HG03457 (cell line): Measurements from ENCODE around the gene PLA2G12B.
"Not testable (repeated sequence)": the region's sequence is repeated elsewhere in the genome, so short reads cannot be mapped to it uniquely, and the experiment has no call there.

Experiments
- ATAC-seq: cut with Tn5 transposase; IDR thresholded peaks from one replicate; pipeline ENCODE4 v1.9.1; 2021; ENCODE audit warnings: moderate number of reproducible peaks; ENCODE audit not compliant: unreplicated experiment

Gene PLA2G12B, protein sequence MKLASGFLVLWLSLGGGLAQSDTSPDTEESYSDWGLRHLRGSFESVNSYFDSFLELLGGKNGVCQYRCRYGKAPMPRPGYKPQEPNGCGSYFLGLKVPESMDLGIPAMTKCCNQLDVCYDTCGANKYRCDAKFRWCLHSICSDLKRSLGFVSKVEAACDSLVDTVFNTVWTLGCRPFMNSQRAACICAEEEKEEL

DNA sequence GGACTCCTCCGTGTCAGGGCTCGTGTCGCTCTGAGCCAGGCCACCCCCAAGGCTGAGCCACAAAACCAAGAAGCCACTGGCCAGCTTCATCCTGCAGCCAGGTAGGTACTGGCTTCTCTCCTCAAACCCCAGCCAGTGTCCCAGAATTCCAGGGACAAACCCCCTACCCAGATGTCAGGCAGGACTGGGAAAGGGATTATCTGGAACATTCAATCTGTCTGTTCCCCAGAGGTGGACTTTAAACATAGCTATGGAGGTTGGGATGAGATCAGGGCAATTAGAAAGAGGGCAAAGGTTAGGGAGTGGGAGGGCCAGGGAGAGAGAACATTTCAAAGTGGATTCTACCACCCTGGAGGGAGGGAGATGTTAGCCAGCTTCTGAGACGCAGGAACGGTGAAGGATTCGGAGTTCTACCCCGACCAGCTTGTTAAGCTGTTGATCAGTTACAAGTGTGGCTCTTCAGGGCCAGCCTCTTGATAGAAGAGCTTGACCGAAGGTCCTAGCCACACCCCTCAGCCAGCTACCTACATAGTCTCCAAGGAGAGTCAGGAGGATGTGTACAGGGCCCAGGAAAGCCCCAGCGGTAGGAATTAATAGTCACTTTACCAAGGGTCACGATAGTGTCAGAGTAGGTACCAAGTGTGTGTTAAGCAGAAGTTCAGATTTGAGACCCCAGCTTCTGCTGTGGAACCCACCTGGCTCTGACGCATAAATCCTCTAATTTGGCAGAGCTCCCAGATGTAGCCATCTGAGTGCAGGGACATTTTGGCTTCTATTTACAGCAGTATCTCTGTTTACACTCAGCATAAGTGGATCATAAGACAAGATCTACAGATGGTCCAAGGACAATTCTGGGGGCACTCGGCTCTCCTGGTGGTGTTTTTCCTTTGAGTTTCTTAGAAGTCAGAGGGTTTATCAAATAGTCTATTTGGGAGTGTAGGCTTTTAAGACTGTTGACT, at the start of gene PLA2G12B:
Gene PLA2G12B, minus strand, starts transcription at position 211 of the 959 bp plus-strand sequence. Its CDS starts 121 bp downstream, at position 90.
- no peak for ATAC-seq

DNA sequence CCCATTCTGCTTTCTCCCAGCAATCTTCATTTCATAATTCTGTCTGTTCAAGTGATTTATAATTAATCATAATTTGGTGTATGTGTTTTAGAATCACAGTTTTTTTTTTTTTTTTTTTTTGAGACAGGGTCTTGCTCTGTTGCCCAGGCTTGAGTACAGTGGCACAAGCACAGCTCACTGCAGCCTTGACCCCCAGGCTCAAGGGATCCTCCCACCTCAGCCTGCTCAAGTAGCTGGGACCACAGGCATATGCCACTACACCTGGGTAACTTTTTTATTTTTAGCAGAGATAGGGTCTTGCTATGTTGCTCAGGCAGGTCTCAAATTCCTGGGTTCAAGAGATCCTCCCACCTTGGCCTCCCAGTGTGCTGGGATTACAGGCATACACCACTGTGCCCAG, 49.2 kb upstream of the PLA2G12B start:
- no peak for ATAC-seq

DNA sequence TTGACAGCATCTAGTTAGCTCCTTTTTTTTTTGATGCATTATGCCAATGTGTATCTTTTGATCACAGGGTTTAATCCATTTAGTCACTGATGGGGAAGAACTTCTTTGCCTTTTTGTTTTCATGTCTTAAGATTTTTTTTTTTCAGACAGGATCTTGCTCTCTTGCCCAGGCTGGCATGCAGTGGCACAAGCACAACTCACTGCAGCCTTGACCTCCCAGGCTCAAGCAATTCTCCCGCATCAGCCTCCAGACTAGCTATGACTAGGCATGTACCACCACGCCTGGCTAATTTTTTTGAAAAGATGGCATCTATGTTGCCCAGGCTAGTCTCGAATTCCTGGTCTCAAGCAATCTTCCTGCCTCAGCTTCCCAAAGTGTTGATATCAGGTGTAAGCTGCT, 46.4 kb upstream of the PLA2G12B start:
- ATAC-seq: no peak

DNA sequence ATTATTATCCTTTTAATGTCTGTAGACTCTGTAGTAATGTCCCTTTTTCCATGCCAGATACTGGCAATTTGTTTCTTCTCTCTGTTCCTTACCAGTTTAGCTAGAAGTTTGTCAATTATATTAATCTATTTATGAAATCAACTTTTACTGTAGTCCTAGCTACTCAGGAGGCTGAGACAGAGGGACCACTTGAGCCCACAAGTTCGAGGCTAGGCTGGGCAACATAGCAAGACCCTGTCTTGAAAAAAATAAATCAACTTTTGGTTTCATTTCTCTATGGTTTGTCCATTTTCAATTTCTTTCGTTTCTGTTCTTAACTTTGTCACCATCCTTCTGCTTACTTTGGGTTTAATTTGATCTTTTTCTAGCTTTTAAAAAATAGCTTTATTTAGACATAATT, 42.5 kb upstream of the PLA2G12B start:
- ATAC-seq: no peak

DNA sequence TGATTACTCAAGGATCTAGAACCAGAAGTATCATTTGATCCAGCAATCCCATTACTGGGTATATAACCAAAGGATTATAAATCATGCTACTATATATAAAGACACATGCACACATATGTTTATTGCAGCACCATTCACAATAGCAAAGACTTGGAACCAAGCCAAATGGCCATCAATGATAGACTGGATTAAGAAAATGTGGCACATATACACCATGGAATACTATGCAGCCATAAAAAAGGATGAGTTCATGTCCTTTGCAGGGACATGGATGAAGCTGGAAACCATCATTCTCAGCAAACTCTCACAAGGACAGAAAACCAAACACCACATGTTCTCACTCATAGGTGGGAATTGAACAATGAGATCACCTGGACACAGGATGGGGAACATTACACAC, 40.9 kb upstream of the PLA2G12B start:
- not testable (repeated sequence) for ATAC-seq

DNA sequence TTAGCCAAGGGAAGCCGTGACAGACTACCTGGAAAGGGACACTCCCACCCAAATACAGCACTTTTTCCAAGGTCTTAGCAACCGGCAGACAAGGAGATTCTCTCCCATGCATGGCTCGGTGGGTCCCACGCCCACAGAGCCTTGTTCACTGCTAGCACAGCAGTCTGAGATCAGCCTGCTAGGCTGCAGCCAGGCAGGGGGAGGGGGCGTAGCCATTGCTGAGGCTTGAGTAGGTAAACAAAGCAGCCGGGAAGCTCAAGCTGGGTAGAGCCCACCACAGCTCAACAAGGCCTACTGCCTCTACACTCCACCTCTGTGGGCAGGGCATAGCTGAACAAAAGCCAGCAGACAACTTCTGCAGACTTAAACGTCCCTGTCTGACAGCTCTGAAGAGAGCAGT, 35.2 kb upstream of the PLA2G12B start:
- ATAC-seq: not testable (repeated sequence)

DNA sequence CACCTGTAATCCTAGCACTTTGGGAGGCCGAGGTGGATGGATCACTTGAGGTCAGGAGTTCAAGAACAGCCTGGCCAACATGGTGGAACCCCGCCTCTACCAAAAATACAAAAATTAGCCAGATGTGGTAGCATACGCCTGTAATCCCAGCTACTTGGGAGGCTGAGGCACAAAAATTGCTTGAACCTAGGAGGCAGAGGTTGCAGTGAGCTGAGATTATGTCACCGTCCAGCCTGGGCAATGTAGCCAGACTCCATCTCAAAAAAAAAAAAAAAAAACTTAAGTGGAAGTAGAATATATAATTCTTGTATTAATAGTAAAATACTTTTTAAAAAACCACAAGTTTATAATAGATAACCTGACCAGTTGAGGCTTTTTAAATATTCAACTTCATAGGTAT, 30.0 kb upstream of the PLA2G12B start:
- not testable (repeated sequence) for ATAC-seq

DNA sequence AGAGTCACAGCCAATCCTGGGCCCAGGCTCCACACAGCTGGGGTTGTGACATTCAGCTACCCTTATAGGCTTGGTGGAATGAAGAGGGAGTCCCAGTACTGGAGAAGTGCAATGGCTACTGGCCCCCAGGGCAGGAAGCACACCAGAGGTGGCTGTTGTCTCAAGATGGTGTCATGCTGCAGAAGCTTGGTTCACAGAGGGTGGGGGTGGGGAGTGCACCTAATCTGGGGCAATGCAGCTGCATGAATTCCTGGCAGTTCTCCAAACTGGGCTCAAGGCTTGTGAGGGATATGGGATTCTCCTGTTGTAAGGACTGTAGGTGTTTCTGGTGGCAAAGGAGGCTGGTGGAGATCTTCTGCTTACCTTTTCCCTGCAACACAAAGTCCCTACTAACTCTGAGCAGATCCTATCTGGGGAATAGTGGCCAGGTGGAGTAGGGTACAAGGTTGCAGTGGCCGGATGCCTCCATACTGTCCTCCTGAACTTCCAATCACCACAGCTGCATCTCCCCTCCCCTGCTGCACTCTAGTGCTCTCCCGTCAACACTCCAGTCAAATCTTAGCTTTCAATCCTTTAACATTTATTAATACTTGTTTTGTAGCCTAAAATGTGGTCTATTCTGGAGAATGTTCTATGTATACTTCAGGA, 27.4 kb upstream of the PLA2G12B start:
- no peak for ATAC-seq

DNA sequence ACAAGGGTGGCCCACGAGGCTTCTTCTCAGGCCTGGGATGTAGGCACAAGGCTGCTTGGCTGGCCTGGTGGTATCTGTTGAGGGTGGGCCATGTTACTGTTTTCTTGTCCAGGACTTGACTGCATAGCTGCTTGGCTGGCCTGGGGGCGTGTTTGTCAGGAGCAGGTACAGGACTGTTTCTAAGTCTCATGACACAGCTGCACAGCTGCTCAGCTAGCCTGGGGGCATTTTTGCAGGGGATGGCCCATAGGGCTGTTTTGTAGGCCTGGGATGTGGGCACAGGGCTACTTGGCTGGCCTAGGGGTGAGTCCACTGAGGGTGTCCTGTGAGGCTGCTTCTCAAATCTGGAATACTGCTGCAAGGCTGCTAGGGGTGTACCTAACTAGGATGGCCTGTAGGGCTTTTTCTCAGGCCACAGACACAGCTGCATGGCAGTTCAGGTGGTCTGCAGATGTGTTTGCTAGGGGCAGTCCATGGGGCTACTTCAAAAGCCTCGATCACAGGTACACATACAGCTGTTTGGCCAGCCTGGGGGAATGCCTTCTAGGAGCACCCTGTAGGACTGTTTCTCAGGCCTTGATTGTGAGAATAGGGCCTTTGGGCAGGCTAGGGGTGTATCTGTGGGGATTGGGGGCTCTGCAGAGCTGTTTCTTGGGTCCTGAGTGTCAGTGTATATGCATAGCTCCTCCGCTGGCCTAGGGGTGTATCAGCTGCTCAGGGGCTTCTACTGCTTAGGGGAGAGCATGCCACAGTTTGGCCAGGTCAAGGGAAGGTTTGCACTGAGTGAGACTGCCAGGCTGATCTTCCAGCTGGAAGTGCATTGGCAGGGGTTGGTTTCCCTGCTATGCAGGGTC, 26.6 kb upstream of the PLA2G12B start:
- ATAC-seq: no peak

DNA sequence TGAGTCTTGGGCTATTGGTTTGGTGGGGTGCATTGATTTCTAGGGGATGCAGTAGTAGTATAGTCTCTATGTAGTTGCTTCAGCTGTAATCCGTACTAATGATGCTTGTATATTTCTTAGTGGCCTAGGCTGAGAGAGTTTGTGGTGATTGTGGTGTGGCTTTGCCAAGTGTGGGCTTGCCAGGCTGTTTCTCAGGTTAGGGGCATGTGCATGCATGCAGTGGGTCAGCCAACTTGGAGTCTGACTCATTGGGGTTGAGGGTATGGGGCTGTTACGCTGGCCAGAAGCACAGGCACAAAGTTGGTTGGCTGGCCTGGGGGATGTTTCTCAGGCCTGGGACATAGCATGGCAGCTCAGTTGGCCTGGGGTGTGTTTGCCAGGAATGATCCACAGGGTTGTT, 25.7 kb upstream of the PLA2G12B start:
- ATAC-seq: no peak

DNA sequence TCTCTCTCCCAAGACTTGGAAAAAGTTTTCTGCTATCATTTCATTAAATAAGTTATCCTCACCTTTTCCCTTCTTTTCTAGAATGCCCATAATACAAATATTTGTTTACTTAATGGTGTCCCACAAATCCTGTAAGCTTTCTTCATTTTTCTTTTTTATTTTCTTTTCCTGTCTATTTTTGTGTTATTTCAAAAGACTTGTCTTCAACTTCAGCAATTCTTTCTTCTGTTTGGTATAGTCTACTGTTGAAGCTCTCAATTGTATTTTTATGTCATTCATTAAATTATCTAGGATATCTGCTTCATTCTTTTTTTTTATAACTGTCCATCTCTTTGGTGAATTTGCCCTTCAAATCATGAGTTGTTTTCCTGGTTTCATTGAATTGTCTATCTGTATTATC, 25.1 kb upstream of the PLA2G12B start:
- no peak for ATAC-seq

DNA sequence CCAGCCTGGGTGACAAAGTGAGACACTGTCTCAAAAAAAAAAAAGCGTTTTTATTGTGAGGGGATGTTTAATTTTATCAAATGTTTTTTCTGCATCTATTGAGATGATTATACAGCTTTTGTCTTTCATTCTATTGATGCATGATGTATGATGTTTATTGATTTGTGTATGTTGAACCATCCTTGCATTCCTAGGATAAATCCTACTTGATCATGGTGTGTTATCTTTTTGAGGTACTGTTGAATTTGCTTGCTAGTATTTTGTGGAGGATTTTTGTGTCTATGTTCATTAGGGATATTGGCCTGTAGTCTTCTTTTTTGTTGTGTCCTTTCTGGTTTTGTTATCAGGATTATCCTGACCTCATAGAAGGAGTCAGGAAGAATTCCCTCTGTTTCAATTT, 22.3 kb upstream of the PLA2G12B start:
- no peak for ATAC-seq

DNA sequence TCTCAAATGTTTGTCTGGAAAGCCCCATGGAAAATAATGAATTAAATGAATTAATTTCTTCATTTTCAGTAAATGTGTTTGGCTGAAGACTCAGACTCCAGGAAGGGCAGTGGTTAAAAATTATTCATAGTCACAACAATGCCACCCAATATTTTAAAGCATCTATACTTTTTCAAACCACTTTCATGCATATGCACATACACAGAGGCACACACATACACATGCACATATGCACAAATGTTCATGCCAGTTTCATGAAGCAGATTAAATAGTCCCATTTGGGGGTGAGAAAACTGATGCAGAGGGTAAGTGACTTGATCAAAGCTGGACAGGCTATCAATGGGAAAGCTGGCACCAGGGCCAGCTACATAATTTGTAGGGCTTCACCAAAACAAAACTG, 1.4 kb upstream of the PLA2G12B start:
- no peak for ATAC-seq

DNA sequence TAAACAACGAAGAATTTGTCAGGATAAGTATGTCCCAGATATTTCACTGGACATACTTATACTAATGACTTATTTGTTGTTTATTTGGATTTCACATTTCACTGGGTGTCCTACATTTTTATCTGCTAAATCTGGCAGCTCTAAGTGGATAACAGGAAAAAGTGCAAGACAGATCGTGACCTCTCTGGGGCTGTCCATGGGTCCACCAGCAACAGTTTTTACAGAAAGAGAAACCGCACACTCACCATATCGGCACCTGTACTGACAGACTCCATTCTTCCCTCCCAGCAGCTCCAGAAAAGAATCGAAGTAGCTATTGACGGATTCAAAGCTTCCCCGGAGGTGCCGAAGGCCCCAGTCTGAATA, 393 bp downstream of the PLA2G12B start:
- no peak for ATAC-seq

DNA sequence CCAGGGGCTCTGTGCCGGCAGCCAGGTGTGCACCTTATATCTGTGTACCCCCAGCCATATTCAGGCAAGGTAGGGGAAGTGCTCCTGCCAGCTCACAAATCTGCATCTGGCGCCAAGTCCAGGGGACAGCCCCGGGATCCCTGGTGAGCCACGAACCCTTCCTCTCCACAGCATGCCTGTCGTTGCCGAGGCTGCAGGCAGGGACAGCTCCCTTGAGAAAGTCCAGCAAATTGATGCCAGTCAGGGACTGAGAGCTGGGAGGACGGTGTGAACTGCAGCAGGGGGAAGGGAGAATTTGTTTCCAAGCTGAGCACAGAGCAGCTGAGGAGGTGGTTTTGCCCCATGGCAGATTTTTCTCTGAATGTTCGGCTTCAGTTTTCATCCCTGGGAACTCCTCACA, 919 bp downstream of the PLA2G12B start:
- no peak for ATAC-seq

DNA sequence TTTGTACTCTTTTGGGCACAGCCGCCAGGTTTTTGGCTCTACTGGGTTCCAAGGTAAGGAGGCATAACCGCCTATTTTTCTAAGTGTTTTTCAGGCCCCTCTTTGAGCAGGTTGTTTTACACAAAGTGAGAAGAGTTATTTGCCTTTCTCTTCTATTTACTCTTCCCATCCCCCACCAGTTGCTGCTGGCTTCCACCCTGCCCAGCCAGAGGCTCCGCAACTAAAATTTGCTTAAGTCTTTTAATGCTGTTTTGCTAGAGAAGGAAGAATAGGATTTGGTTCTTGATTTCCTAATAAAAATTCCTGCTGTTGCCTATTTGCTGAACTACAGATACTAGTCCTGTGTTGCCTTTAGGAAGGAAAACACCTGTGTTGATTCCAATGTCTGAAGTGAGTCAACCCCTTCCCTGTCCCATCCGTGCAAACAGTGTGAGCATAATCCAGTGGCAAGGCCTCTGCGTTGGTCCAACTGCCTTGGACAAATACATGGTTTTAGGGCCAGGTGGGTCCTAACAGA, 1.9 kb downstream of the PLA2G12B start:
- ATAC-seq: no peak

DNA sequence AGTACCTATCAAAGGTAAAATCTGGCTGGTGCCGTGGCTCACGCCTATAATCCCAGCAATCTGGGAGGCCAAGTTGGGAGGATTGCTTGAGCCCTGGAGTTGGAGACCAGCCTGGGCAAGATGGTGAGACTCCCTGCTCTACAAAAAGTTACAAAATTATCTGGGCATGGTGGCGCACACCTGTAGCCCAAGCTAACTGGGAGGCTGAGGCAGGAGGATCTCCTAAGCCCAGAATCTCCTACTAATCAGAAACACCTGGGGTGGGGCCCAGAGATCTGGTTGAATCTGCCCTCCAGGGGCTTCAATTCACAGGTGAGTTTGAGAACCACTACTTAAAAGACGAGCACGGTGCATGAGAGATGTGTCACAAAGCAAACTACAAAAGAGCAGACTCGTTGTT, 2.4 kb downstream of the PLA2G12B start:
- ATAC-seq: no peak

DNA sequence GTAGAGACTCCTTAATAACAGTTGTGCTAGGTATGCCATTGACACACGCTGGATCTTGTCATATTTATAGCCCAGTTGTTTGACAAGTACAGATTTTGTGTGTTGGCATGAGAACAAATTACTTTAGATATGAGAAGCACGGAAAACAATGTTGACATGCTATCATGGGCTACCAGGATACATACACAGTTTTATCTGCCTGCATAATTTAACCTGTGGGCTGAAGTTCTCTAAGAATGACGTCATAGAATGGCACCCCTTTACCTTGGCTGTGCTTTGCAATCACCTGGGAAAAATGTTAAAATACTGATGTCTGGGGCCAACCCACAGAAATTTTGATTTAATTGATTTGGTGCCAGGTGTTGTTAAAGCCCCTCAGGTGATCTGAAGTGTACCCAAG, 2.8 kb downstream of the PLA2G12B start:
- ATAC-seq: no peak

DNA sequence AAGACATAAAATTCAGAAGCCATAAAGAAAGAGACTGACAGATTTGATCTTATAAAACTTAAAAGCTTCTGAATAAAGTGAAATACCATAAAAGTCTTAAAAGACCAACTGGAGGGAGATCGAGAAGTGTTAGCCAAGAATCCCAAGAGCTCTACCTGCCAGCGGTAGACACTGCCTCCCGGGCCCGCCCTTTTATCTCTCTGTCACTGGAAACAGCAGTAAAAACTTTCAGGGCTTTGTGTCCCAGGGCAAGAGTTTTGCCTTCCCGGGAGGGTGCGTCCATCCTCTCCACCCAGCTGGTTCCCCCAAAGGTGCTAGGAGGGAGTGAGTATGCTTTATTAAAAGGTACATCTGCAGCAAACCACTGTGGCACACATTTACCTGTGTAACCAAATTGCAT, 5.8 kb downstream of the PLA2G12B start:
- no peak for ATAC-seq

DNA sequence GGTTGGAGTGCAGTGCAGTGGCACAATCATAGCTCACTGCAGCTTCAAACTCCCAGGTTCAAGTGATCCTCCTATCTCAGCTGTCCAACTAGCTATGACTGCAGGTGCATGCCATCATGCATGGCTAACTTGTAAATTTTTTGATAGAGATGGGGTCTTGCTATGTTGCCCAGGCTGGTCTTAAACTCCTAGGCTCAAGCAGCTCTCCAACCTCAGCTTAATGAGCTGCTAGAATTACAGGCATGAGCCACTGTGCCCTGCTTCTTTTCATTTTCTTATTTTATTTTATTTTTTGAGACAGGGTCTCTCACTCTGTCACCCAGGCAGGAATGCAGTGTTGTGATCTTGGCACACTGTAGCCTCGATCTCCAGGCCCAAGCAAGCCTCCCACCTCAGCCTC, 7.6 kb downstream of the PLA2G12B start:
- ATAC-seq: no peak
